Neural cell (in vitro differentiated cells): Measurements from ENCODE around the gene ALK. TPM values are rescaled to one million over a fixed set of nuclear protein-coding genes. Genes with fewer than 3 reads are reported as not detected.
A peak's percentile ranks its signal among the peaks of the same experiment; 100 is the strongest.
"Not testable (repeated sequence)": the region's sequence is repeated elsewhere in the genome, so short reads cannot be mapped to it uniquely, and the experiment has no call there.

ENCODE experiments used
- H2AFZ ChIP-seq: fragments of 200-600, 300-800 bp; sonication (generic), shearing (Covaris generic); 2 replicates; pipeline ENCODE4 v1.6.0; 2014; ENCODE audit warnings: low read depth, mild to moderate bottlenecking, antibody characterized with exemption, low read length, moderate library complexity
- H3F3A ChIP-seq: fragments of 200-600 bp; shearing (Covaris generic); 2 replicates; pipeline ENCODE4 v1.6.1; 2016; ENCODE audit warnings: mild to moderate bottlenecking, moderate library complexity, mixed read lengths, antibody characterized with exemption, low read length; ENCODE audit not compliant: insufficient read depth, poor library complexity, severe bottlenecking
- H3K27ac ChIP-seq: fragments of 200-600, 300-800 bp; sonication (generic), shearing (Covaris generic); 2 replicates; pipeline ENCODE4 v1.5.1; 2014; ENCODE audit warnings: mild to moderate bottlenecking, low read length, moderate library complexity
- H3K27me3 ChIP-seq: fragments of 300-800, 200-600 bp; sonication (generic), shearing (Covaris generic); 2 replicates; pipeline ENCODE4 v1.6.0; 2014; ENCODE audit warnings: mild to moderate bottlenecking, low read depth, low read length, moderate library complexity; ENCODE audit not compliant: insufficient read depth
- H3K36me3 ChIP-seq: fragments of 300-800, 200-600 bp; sonication (generic), shearing (Covaris generic); 2 replicates; pipeline ENCODE4 v1.5.1; 2014; ENCODE audit warnings: mild to moderate bottlenecking, antibody characterized with exemption, low read length, moderate library complexity; ENCODE audit not compliant: insufficient read depth
- H3K4me2 ChIP-seq: fragments of 300-800, 200-600 bp; sonication (generic), shearing (Covaris generic); 2 replicates; pipeline ENCODE4 v1.6.0; 2014; ENCODE audit warnings: mild to moderate bottlenecking, low read length
- H3K4me3 ChIP-seq: fragments of 300-800, 200-600 bp; sonication (generic), shearing (Covaris generic); 2 replicates; pipeline ENCODE4 v1.5.1; 2014; ENCODE audit warnings: mild to moderate bottlenecking, low read length, moderate library complexity
- H3K79me2 ChIP-seq: fragments of 200-600 bp; shearing (Covaris generic); replicated peaks from 2 replicates; pipeline ENCODE4 v1.6.0; 2014; ENCODE audit warnings: mild to moderate bottlenecking, low read length, moderate library complexity; ENCODE audit not compliant: insufficient read depth
- H3K9ac ChIP-seq: fragments of 300-800, 200-600 bp; sonication (generic), shearing (Covaris generic); 2 replicates; pipeline ENCODE4 v1.6.1; 2016; ENCODE audit warnings: mild to moderate bottlenecking, low read length, mixed read lengths
- H3K9me2 ChIP-seq: fragments of 200-600 bp; shearing (Covaris generic); 2 replicates; pipeline ENCODE4 v1.6.1; 2016; ENCODE audit warnings: mild to moderate bottlenecking, low read length, mixed read lengths; ENCODE audit not compliant: insufficient read depth
- H3K9me3 ChIP-seq: fragments of 200-600, 300-800 bp; sonication (generic), shearing (Covaris generic); 2 replicates; pipeline ENCODE4 v1.6.1; 2016; ENCODE audit warnings: mild to moderate bottlenecking, mixed run types, low read length, moderate library complexity, mixed read lengths
- H4K20me1 ChIP-seq: fragments of 200-600 bp; shearing (Covaris generic); 2 replicates; pipeline ENCODE4 v1.6.1; 2016; ENCODE audit warnings: mild to moderate bottlenecking, mixed run types; ENCODE audit not compliant: insufficient read depth
- EP300 ChIP-seq: fragments of 450-650 bp; conservative IDR thresholded peaks from 2 replicates; pipeline ENCODE4 v1.6.1; 2014; ENCODE audit warnings: antibody characterized with exemption, mild to moderate bottlenecking, moderate library complexity; ENCODE audit not compliant: poor library complexity, severe bottlenecking
- EZH2 ChIP-seq: fragments of 200-600, 300-800 bp; shearing (Covaris generic), sonication (generic); IDR thresholded peaks from 2 replicates; pipeline ENCODE4 v1.6.1; 2014; ENCODE audit warnings: antibody characterized with exemption, low read length, borderline replicate concordance, mild to moderate bottlenecking; ENCODE audit not compliant: insufficient read depth, poor library complexity, severe bottlenecking
- MXI1 ChIP-seq: fragments of 450-650 bp; conservative IDR thresholded peaks from 2 replicates; pipeline ENCODE4 v1.6.1; 2014; ENCODE audit warnings: antibody characterized with exemption, mild to moderate bottlenecking; ENCODE audit not compliant: poor library complexity, severe bottlenecking
- POLR2AphosphoS5 ChIP-seq: IDR thresholded peaks from 2 replicates; pipeline ENCODE4 v1.6.1; 2012
- RAD21 ChIP-seq: fragments of 450-650 bp; conservative IDR thresholded peaks from 2 replicates; pipeline ENCODE4 v1.6.1; 2014; ENCODE audit warnings: antibody characterized with exemption, mild to moderate bottlenecking, moderate library complexity
- SMC3 ChIP-seq: fragments of 450-650 bp; conservative IDR thresholded peaks from 2 replicates; pipeline ENCODE4 v1.6.1; 2014; ENCODE audit warnings: antibody characterized with exemption, mild to moderate bottlenecking, moderate library complexity; ENCODE audit not compliant: poor library complexity
- TAF1 ChIP-seq: IDR thresholded peaks from 2 replicates; pipeline ENCODE4 v1.6.1; 2012; ENCODE audit warnings: low read depth
- polyA plus RNA-seq: library from polyadenylated mRNA; depleted of rRNA; stranded (reverse); fragments of >200 nt; gene quantifications from 2 replicates; pipeline ENCODE4 v1.2.3, GENCODE V29; 2014
- TF ChIP-seq, protein P1 (sequence below): IDR thresholded peaks from 2 replicates; pipeline ENCODE4 v1.6.1; 2012; ENCODE audit warnings: borderline replicate concordance
- TF ChIP-seq, protein P2 (sequence below): fragments of 450-650 bp; IDR thresholded peaks from 2 replicates; pipeline ENCODE4 v1.5.1; 2014; ENCODE audit warnings: antibody characterized with exemption, mild to moderate bottlenecking, moderate library complexity; ENCODE audit not compliant: poor library complexity, severe bottlenecking

ALK gene
- polyA plus RNA-seq, 1 donor from 2014 or later, result 7.1 TPM

DNA sequence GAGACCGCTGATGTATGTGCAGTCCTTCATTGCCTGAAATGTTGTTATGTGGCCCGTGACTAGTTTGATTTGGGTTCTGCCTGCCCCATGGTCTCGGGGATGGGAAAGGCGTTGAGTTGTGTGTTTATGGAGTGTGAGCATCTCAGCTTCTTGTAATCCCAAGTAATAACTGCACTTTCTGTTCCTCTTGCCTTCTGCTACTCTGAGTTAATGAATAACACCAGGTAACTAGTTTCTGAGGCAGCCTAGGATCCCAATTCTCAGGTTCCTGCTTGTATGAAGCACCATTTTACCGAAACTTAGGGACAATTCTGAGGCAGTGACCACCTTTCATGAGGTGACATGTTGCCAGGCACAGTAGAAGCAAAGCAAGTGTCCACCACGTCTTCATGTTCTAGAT, 170.0 kb downstream of the ALK start:
- no peak overlapping the region for H2AFZ ChIP-seq
- H3K36me3 ChIP-seq, result no peaks in the 10 kb centered on the region
- no peak overlapping the region for H3K4me3 ChIP-seq
- no peak overlapping the region for H3K9ac ChIP-seq
- no peaks in the 10 kb centered on the region for H4K20me1 ChIP-seq
- H3F3A ChIP-seq, result no peaks in the 10 kb centered on the region
- no peaks in the 10 kb centered on the region for H3K27me3 ChIP-seq
- H3K9me2 ChIP-seq, result no peaks in the 10 kb centered on the region
- H3K9me3 ChIP-seq, result no peaks in the 10 kb centered on the region
- TF ChIP-seq MXI1 (no peak), POLR2AphosphoS5 (no peak), TAF1 (no peak), SMC3 (no peak), EP300 (no peak), EZH2 (no peak)
- TF ChIP-seq, protein P1, sequence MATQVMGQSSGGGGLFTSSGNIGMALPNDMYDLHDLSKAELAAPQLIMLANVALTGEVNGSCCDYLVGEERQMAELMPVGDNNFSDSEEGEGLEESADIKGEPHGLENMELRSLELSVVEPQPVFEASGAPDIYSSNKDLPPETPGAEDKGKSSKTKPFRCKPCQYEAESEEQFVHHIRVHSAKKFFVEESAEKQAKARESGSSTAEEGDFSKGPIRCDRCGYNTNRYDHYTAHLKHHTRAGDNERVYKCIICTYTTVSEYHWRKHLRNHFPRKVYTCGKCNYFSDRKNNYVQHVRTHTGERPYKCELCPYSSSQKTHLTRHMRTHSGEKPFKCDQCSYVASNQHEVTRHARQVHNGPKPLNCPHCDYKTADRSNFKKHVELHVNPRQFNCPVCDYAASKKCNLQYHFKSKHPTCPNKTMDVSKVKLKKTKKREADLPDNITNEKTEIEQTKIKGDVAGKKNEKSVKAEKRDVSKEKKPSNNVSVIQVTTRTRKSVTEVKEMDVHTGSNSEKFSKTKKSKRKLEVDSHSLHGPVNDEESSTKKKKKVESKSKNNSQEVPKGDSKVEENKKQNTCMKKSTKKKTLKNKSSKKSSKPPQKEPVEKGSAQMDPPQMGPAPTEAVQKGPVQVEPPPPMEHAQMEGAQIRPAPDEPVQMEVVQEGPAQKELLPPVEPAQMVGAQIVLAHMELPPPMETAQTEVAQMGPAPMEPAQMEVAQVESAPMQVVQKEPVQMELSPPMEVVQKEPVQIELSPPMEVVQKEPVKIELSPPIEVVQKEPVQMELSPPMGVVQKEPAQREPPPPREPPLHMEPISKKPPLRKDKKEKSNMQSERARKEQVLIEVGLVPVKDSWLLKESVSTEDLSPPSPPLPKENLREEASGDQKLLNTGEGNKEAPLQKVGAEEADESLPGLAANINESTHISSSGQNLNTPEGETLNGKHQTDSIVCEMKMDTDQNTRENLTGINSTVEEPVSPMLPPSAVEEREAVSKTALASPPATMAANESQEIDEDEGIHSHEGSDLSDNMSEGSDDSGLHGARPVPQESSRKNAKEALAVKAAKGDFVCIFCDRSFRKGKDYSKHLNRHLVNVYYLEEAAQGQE, result no peak
- TF ChIP-seq, protein P2, sequence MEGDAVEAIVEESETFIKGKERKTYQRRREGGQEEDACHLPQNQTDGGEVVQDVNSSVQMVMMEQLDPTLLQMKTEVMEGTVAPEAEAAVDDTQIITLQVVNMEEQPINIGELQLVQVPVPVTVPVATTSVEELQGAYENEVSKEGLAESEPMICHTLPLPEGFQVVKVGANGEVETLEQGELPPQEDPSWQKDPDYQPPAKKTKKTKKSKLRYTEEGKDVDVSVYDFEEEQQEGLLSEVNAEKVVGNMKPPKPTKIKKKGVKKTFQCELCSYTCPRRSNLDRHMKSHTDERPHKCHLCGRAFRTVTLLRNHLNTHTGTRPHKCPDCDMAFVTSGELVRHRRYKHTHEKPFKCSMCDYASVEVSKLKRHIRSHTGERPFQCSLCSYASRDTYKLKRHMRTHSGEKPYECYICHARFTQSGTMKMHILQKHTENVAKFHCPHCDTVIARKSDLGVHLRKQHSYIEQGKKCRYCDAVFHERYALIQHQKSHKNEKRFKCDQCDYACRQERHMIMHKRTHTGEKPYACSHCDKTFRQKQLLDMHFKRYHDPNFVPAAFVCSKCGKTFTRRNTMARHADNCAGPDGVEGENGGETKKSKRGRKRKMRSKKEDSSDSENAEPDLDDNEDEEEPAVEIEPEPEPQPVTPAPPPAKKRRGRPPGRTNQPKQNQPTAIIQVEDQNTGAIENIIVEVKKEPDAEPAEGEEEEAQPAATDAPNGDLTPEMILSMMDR, result no peak
- H3K27ac ChIP-seq, result no peak overlapping the region
- H3K79me2 ChIP-seq, result no peaks in the 10 kb centered on the region
- no peak overlapping the region for H3K4me2 ChIP-seq

DNA sequence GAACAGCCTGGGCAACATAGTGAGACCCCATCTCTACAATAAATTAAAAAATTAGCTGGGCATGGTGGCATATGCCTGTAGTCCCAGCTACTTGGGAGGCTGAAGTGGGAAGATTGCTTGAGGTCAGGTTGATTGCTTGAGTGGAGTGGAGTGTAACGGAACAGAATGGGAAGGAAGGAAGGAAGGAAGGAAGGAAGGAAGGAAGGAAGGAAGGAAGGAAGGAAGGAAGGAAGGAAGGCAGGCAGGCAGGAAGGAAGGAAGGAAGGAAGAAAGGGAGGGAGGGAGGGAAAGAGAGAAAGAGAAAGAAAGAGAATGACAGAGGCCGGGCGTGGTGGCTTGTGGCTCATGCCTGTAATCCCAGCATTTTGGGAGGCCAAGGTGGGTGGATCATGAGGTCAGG, 170.9 kb downstream of the ALK start:
- H3K9me2 ChIP-seq, H3K27me3 ChIP-seq, H3K9me3 ChIP-seq, H3K79me2 ChIP-seq, H3K9ac ChIP-seq, H4K20me1 ChIP-seq, H3K4me2 ChIP-seq, H2AFZ ChIP-seq, H3K4me3 ChIP-seq, H3F3A ChIP-seq, H3K36me3 ChIP-seq: not testable (repeated sequence)
- peak overlapping the region; percentile 20 for H3K27ac ChIP-seq

DNA sequence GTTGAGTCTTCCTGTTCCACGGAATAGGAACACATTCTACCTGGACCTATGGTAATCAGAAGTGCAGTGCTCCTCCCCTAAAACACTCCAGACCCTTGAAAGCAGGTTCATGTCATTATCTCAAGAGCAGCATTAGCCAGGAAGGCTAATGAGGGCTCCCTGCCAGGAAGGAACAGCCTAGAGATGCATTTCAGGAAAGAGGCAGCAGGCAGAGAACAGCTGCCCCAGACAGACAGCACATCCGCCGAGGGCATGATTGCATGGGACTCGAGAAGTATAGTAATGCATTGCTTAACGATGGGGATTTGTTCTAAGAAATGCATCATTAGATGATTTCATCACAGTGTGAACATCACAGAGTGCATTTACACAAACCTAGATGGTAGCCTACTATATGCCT, 171.5 kb downstream of the ALK start:
- Histone ChIP-seq H3K9me2 (no peaks in the 10 kb centered on the region), H3K9me3 (no peaks in the 10 kb centered on the region), H3K4me3 (no peak overlapping the region), H3F3A (no peaks in the 10 kb centered on the region), H3K79me2 (no peaks in the 10 kb centered on the region), H3K4me2 (no peak overlapping the region), H3K36me3 (no peaks in the 10 kb centered on the region), H2AFZ (no peak overlapping the region), H3K27me3 (no peaks in the 10 kb centered on the region), H3K27ac (peak overlapping the region; percentile 20), H4K20me1 (no peaks in the 10 kb centered on the region), H3K9ac (no peak overlapping the region)
- TF ChIP-seq RAD21 (no peak), MXI1 (no peak), EZH2 (no peak), EP300 (no peak)
- TF ChIP-seq, protein P1, result no peak
